ENCODE results near the gene MPPE1.

MPPE1 gene

DNA sequence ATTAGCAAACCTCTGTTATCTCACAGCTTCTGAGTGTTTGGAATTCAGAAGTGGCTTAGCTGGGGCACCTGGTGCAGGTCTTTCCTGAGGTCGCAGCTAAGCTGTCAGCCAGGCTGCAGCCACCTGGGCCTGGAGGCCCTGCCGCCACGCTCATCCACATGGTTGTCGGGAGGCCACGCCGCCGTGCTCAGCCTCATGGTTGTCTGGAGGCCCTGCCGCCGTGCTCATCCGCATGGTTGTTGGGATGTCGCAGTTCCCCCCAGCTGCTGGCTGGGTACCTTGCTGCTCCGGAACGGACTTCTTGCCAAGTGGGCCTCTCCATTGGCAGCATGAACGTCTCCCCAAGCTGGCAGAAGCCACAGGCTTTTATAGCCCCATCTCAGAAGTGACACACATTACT lies 24.3 kb upstream of the MPPE1 start:
- no peak for ATAC-seq
- TF ChIP-seq, protein P1, sequence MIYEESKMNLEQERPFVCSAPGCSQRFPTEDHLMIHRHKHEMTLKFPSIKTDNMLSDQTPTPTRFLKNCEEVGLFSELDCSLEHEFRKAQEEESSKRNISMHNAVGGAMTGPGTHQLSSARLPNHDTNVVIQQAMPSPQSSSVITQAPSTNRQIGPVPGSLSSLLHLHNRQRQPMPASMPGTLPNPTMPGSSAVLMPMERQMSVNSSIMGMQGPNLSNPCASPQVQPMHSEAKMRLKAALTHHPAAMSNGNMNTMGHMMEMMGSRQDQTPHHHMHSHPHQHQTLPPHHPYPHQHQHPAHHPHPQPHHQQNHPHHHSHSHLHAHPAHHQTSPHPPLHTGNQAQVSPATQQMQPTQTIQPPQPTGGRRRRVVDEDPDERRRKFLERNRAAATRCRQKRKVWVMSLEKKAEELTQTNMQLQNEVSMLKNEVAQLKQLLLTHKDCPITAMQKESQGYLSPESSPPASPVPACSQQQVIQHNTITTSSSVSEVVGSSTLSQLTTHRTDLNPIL (CRISPR knock-in tag; IDR thresholded peaks at IDR 0.05; ENCODE audit: low read depth), result no peak
- TF ChIP-seq SNAI2 (CRISPR knock-in tag; IDR thresholded peaks at IDR 0.05) (no peak), GLIS3 (CRISPR knock-in tag; IDR thresholded peaks at IDR 0.05) (no peak), ARNTL (CRISPR knock-in tag; IDR thresholded peaks at IDR 0.05; ENCODE audit: borderline replicate concordance, low read depth) (no peak), ZC3H10 (CRISPR knock-in tag; IDR thresholded peaks at IDR 0.05) (no peak), ESRRG (CRISPR knock-in tag; IDR thresholded peaks at IDR 0.05) (no peak), CSDC2 (CRISPR knock-in tag; IDR thresholded peaks at IDR 0.05) (no peak), RARB (CRISPR knock-in tag; IDR thresholded peaks at IDR 0.05) (no peak), ZNF8 (CRISPR knock-in tag; IDR thresholded peaks at IDR 0.05) (no peak), BACH2 (CRISPR knock-in tag; IDR thresholded peaks at IDR 0.05; ENCODE audit: borderline replicate concordance) (no peak), ZFP3 (CRISPR knock-in tag; IDR thresholded peaks at IDR 0.05) (no peak), ZNF70 (CRISPR knock-in tag; IDR thresholded peaks at IDR 0.05) (no peak), TOX (CRISPR knock-in tag; IDR thresholded peaks at IDR 0.05; ENCODE audit: borderline replicate concordance) (no peak), TCF4 (CRISPR knock-in tag; IDR thresholded peaks at IDR 0.05; ENCODE audit: borderline replicate concordance) (no peak), ZFP30 (CRISPR knock-in tag; IDR thresholded peaks at IDR 0.05) (no peak), OSR1 (CRISPR knock-in tag; IDR thresholded peaks at IDR 0.05) (no peak)
- TF ChIP-seq, protein P2, sequence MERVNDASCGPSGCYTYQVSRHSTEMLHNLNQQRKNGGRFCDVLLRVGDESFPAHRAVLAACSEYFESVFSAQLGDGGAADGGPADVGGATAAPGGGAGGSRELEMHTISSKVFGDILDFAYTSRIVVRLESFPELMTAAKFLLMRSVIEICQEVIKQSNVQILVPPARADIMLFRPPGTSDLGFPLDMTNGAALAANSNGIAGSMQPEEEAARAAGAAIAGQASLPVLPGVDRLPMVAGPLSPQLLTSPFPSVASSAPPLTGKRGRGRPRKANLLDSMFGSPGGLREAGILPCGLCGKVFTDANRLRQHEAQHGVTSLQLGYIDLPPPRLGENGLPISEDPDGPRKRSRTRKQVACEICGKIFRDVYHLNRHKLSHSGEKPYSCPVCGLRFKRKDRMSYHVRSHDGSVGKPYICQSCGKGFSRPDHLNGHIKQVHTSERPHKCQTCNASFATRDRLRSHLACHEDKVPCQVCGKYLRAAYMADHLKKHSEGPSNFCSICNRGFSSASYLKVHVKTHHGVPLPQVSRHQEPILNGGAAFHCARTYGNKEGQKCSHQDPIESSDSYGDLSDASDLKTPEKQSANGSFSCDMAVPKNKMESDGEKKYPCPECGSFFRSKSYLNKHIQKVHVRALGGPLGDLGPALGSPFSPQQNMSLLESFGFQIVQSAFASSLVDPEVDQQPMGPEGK (CRISPR knock-in tag; IDR thresholded peaks at IDR 0.05; ENCODE audit: borderline replicate concordance), result no peak
- TF ChIP-seq, protein P3, sequence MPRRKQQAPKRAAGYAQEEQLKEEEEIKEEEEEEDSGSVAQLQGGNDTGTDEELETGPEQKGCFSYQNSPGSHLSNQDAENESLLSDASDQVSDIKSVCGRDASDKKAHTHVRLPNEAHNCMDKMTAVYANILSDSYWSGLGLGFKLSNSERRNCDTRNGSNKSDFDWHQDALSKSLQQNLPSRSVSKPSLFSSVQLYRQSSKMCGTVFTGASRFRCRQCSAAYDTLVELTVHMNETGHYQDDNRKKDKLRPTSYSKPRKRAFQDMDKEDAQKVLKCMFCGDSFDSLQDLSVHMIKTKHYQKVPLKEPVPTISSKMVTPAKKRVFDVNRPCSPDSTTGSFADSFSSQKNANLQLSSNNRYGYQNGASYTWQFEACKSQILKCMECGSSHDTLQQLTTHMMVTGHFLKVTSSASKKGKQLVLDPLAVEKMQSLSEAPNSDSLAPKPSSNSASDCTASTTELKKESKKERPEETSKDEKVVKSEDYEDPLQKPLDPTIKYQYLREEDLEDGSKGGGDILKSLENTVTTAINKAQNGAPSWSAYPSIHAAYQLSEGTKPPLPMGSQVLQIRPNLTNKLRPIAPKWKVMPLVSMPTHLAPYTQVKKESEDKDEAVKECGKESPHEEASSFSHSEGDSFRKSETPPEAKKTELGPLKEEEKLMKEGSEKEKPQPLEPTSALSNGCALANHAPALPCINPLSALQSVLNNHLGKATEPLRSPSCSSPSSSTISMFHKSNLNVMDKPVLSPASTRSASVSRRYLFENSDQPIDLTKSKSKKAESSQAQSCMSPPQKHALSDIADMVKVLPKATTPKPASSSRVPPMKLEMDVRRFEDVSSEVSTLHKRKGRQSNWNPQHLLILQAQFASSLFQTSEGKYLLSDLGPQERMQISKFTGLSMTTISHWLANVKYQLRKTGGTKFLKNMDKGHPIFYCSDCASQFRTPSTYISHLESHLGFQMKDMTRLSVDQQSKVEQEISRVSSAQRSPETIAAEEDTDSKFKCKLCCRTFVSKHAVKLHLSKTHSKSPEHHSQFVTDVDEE (CRISPR knock-in tag; IDR thresholded peaks at IDR 0.05), result no peak
- TF ChIP-seq, protein P4, sequence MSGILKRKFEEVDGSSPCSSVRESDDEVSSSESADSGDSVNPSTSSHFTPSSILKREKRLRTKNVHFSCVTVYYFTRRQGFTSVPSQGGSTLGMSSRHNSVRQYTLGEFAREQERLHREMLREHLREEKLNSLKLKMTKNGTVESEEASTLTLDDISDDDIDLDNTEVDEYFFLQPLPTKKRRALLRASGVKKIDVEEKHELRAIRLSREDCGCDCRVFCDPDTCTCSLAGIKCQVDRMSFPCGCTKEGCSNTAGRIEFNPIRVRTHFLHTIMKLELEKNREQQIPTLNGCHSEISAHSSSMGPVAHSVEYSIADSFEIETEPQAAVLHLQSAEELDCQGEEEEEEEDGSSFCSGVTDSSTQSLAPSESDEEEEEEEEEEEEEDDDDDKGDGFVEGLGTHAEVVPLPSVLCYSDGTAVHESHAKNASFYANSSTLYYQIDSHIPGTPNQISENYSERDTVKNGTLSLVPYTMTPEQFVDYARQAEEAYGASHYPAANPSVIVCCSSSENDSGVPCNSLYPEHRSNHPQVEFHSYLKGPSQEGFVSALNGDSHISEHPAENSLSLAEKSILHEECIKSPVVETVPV (CRISPR knock-in tag; IDR thresholded peaks at IDR 0.05), result no peak

DNA sequence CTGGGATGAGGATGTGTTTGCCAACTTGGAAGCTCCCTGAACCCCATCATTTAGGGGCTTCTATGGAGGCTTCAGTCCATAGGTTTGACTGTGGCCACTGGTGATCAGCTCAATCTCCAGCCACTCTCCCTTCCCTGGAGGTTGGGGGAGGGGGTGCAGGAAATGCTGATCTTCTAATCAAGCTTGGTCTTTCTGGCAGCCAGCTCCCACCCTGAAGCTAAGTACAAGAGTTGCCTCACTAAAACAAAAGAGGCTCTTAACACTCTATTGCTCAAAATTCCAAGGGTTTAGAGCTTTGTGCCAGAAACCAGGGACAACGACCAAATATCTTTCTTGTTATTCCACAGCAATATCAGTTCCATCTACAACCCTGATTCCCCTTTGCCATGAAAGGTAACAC lies 19.4 kb upstream of the MPPE1 start:
- TF ChIP-seq GLIS3 (CRISPR knock-in tag; IDR thresholded peaks at IDR 0.05) (no peak), TCF4 (CRISPR knock-in tag; IDR thresholded peaks at IDR 0.05; ENCODE audit: borderline replicate concordance) (no peak), ZC3H10 (CRISPR knock-in tag; IDR thresholded peaks at IDR 0.05) (no peak), BACH2 (CRISPR knock-in tag; IDR thresholded peaks at IDR 0.05; ENCODE audit: borderline replicate concordance) (no peak), ESRRG (CRISPR knock-in tag; IDR thresholded peaks at IDR 0.05) (no peak)
- ATAC-seq, result no peak

DNA sequence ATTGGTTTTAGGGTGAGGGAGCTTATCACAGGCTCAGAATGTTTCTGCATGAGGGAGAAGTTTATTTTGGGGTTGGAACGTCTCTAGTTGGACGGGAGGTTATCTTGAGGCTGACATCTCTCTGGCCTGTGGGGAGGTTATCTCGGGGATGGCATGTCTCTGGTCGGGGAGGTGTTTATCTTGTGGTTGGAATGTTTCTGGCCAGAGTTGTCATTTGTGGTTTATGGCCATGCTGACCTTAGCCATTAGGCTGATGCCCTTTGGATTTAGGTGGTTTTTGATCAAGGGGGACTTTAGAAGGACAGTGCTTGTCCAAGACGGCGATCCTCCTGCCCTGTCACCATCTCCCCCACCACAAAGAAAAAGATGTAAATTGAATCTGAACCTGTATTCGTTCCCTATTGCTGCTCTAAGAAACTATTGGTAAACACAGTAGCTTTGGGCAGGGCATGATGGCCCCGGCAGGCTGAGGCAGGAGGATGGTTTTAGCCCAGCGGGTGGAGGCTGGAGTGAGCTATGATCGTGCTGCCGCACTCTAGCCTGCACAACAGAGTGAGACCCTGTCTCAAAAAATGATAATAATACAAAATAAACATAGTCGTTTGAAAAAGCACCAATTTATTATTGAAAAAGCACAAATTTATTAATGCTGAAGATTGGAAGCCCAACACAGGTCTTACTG lies 17.8 kb upstream of the MPPE1 start:
- TF ChIP-seq ZNF8 (CRISPR knock-in tag; IDR thresholded peaks at IDR 0.05), result no peak
- TF ChIP-seq ARNTL (CRISPR knock-in tag; IDR thresholded peaks at IDR 0.05; ENCODE audit: borderline replicate concordance, low read depth), result no peak
- TF ChIP-seq ZC3H10 (CRISPR knock-in tag; IDR thresholded peaks at IDR 0.05), result no peak
- TF ChIP-seq GLIS3 (CRISPR knock-in tag; IDR thresholded peaks at IDR 0.05), result no peak
- TF ChIP-seq, protein P5, sequence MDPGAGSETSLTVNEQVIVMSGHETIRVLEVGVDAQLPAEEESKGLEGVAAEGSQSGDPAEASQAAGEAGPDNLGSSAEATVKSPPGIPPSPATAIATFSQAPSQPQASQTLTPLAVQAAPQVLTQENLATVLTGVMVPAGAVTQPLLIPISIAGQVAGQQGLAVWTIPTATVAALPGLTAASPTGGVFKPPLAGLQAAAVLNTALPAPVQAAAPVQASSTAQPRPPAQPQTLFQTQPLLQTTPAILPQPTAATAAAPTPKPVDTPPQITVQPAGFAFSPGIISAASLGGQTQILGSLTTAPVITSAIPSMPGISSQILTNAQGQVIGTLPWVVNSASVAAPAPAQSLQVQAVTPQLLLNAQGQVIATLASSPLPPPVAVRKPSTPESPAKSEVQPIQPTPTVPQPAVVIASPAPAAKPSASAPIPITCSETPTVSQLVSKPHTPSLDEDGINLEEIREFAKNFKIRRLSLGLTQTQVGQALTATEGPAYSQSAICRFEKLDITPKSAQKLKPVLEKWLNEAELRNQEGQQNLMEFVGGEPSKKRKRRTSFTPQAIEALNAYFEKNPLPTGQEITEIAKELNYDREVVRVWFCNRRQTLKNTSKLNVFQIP (CRISPR knock-in tag; IDR thresholded peaks at IDR 0.05; ENCODE audit: borderline replicate concordance, low read depth), result no peak
- TF ChIP-seq TCF4 (CRISPR knock-in tag; IDR thresholded peaks at IDR 0.05; ENCODE audit: borderline replicate concordance), result no peak
- TF ChIP-seq OSR1 (CRISPR knock-in tag; IDR thresholded peaks at IDR 0.05), result no peak
- TF ChIP-seq, protein P1 (CRISPR knock-in tag; IDR thresholded peaks at IDR 0.05; ENCODE audit: low read depth), result no peak
- no peak for TF ChIP-seq ZNF70 (CRISPR knock-in tag; IDR thresholded peaks at IDR 0.05)
- no peak for TF ChIP-seq RARB (CRISPR knock-in tag; IDR thresholded peaks at IDR 0.05)
- TF ChIP-seq, protein P3 (CRISPR knock-in tag; IDR thresholded peaks at IDR 0.05), result no peak
- TF ChIP-seq ESRRG (CRISPR knock-in tag; IDR thresholded peaks at IDR 0.05), result no peak
- TF ChIP-seq BACH2 (CRISPR knock-in tag; IDR thresholded peaks at IDR 0.05; ENCODE audit: borderline replicate concordance), result no peak
- no peak for ATAC-seq
